IMR-90 (cell line): ENCODE results near the gene ZNF74.
"Not testable (repeated sequence)": the region's sequence is repeated elsewhere in the genome, so short reads cannot be mapped to it uniquely, and the experiment has no call there.

Experiments used
- CEBPB ChIP-seq: IDR thresholded peaks from 2 replicates; pipeline ENCODE4 v1.6.1; 2012; ENCODE audit warnings: low read depth, low read length, improper control_type of control experiment
- FOS ChIP-seq: fragments of 150-350 bp; IDR thresholded peaks from 2 replicates; pipeline ENCODE4 v1.6.1; 2016; ENCODE audit warnings: low read depth, low read length
- MXI1 ChIP-seq: IDR thresholded peaks from 2 replicates; pipeline ENCODE4 v1.6.1; 2012; ENCODE audit warnings: low read depth, mild to moderate bottlenecking, low read length, moderate library complexity, borderline replicate concordance
- POLR2A ChIP-seq: IDR thresholded peaks from 2 replicates; pipeline ENCODE4 v1.6.1; 2012; ENCODE audit warnings: mild to moderate bottlenecking, low read depth, low read length
- RAD21 ChIP-seq: IDR thresholded peaks from 2 replicates; pipeline ENCODE4 v1.6.1; 2012; ENCODE audit warnings: low read length, improper control_type of control experiment
- RCOR1 ChIP-seq: IDR thresholded peaks from 2 replicates; pipeline ENCODE4 v1.6.1; 2012; ENCODE audit warnings: mild to moderate bottlenecking, low read length, improper control_type of control experiment; ENCODE audit not compliant: insufficient replicate concordance
- TF ChIP-seq, protein P1 (sequence below): conservative IDR thresholded peaks from 2 replicates; pipeline ENCODE4 v1.5.1; 2012; ENCODE audit warnings: mild to moderate bottlenecking, low read depth, low read length, improper control_type of control experiment

DNA sequence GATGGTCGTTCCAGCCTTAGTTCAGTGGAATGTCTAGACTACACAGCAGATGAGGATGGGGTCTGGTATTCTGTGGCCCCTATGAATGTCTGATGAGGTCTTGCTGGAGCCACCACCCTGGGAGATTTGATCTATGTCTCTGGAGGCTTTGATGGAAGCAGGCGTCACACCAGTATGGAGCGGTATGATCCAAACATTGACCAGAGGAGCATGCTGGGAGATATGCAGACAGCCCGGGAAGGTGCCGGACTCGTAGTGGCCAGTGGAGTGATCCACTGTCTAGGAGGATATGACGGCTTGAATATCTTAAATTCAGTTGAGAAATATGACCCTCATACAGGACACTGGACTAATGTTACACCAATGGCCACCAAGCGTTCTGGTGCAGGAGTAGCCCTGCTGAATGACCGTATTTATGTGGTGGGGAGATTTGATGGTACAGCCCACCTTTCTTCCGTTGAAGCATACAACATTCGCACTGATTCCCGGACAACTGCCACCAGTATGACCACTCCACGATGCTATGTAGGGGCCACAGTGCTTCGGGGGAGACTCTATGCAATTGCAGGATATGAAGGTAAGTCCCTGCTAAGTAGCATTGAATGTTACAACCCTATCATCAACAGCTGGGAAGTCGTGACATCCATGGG is 57.3 kb downstream of the ZNF74 start:
- TF ChIP-seq RAD21, POLR2A, RCOR1, MXI1, CEBPB, FOS: not testable (repeated sequence)
- TF ChIP-seq, protein P1, sequence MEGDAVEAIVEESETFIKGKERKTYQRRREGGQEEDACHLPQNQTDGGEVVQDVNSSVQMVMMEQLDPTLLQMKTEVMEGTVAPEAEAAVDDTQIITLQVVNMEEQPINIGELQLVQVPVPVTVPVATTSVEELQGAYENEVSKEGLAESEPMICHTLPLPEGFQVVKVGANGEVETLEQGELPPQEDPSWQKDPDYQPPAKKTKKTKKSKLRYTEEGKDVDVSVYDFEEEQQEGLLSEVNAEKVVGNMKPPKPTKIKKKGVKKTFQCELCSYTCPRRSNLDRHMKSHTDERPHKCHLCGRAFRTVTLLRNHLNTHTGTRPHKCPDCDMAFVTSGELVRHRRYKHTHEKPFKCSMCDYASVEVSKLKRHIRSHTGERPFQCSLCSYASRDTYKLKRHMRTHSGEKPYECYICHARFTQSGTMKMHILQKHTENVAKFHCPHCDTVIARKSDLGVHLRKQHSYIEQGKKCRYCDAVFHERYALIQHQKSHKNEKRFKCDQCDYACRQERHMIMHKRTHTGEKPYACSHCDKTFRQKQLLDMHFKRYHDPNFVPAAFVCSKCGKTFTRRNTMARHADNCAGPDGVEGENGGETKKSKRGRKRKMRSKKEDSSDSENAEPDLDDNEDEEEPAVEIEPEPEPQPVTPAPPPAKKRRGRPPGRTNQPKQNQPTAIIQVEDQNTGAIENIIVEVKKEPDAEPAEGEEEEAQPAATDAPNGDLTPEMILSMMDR, result not testable (repeated sequence)
